ENCODE results near the gene IL10RA. TPM values are rescaled to one million over a fixed set of nuclear protein-coding genes. Genes with fewer than 3 reads are reported as not detected.

IL10RA gene
- total RNA-seq, 1 experiment from 2014 or later: not detected

DNA sequence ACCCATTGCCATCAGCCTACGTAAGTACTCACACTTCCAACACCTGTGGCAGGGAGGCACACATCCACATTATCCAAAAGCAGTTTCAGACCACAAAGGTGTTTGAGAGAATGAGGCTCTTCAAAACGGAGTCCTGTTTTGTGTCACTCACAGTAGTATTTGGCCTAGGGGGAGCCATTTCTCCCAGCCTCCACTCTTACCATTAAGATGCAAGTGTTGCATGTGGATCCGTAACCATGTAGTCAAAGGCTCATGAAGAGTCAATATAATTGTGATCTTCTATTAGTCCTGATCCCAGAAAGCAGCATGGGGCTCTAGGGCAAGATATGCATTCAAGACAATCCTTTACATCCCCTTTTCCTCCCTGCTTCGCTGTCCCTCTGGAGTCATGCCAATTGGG, 41.5 kb downstream of the IL10RA start:
- no TSS peak for BruUV-seq (replicated peaks)
- no peak overlapping the region for H3K9ac ChIP-seq (ENCODE audit: low read length)
- ATAC-seq (no peak), DNase-seq (no peak)
- ChIA-PET CTCF (no interaction called here), POLR2A (ENCODE audit: unreplicated experiment) (no interaction called here)
- no peak overlapping the region for H3K4me3 ChIP-seq (ENCODE audit: low read length)
- H2AFZ ChIP-seq (ENCODE audit: low read length): no peak overlapping the region
- no peaks in the 10 kb centered on the region for H3K9me3 ChIP-seq (ENCODE audit: low read length)
- no peaks in the 10 kb centered on the region for H3K36me3 ChIP-seq (ENCODE audit: low read depth, low read length)
- no peaks in the 10 kb centered on the region for H3K4me1 ChIP-seq (ENCODE audit: insufficient read depth, low read length)
- no peak overlapping the region for H3K4me2 ChIP-seq (ENCODE audit: low read length)
- no peaks in the 10 kb centered on the region for H4K20me1 ChIP-seq (ENCODE audit: low read length)
- no peak overlapping the region for H3K27ac ChIP-seq (ENCODE audit: low read length)
- no peaks in the 10 kb centered on the region for H3K79me2 ChIP-seq (ENCODE audit: low read length)
- H3K27me3 ChIP-seq (ENCODE audit: low read length): peaks cover 76% of the 10 kb centered on the region
- intact Hi-C loops (cut with micrococcal nuclease): no loop called here
- no peaks in the 10 kb centered on the region for H3K9me2 ChIP-seq (replicated peaks; ENCODE audit: low read length)
- TF ChIP-seq EZH2 (IDR thresholded peaks at IDR 0.05; ENCODE audit: low read length, unreplicated experiment): no peak
- TF ChIP-seq EZH2phosphoT487 (IDR thresholded peaks at IDR 0.05; ENCODE audit: borderline replicate concordance, low read length): no peak
- TF ChIP-seq, protein P1, sequence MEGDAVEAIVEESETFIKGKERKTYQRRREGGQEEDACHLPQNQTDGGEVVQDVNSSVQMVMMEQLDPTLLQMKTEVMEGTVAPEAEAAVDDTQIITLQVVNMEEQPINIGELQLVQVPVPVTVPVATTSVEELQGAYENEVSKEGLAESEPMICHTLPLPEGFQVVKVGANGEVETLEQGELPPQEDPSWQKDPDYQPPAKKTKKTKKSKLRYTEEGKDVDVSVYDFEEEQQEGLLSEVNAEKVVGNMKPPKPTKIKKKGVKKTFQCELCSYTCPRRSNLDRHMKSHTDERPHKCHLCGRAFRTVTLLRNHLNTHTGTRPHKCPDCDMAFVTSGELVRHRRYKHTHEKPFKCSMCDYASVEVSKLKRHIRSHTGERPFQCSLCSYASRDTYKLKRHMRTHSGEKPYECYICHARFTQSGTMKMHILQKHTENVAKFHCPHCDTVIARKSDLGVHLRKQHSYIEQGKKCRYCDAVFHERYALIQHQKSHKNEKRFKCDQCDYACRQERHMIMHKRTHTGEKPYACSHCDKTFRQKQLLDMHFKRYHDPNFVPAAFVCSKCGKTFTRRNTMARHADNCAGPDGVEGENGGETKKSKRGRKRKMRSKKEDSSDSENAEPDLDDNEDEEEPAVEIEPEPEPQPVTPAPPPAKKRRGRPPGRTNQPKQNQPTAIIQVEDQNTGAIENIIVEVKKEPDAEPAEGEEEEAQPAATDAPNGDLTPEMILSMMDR (conservative IDR thresholded peaks at IDR 0.05; ENCODE audit: low read depth, low read length): no peak; the same call in 1 of the 2 replicates
- H3F3A ChIP-seq (ENCODE audit: low read length, unreplicated experiment): no peaks in the 10 kb centered on the region

DNA sequence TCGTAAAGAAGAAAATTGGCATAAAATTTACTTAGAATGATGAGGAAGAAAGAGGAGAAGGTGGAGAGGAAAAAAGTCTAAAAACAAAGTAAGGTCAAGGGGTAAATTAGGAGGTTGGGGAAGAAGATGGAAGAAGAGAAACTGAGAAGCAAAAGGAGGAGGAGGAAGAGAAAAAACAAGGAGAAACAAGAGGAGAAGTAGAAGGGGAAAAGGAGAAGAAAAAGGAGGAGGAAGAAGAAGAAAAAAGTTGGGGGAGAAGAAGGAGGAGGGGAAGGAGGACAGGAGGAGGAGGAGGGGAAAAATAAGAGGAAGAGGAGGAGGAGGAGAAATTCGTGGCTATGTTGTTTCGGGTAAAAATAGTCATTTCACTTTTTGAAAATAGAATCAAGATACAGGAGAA, 42.4 kb downstream of the IL10RA start:
- intact Hi-C loops (cut with micrococcal nuclease): no loop called here
- H3K36me3 ChIP-seq (ENCODE audit: low read depth, low read length): no peaks in the 10 kb centered on the region
- no peak overlapping the region for H3K27ac ChIP-seq (ENCODE audit: low read length)
- no peak overlapping the region for H3K4me3 ChIP-seq (ENCODE audit: low read length)
- H3K4me1 ChIP-seq (ENCODE audit: insufficient read depth, low read length): no peaks in the 10 kb centered on the region
- H3K79me2 ChIP-seq (ENCODE audit: low read length): no peaks in the 10 kb centered on the region
- ChIA-PET POLR2A (ENCODE audit: unreplicated experiment) (no interaction called here), CTCF (no interaction called here)
- BruUV-seq (replicated peaks): no TSS peak
- no peaks in the 10 kb centered on the region for H3F3A ChIP-seq (ENCODE audit: low read length, unreplicated experiment)
- H3K4me2 ChIP-seq (ENCODE audit: low read length): no peak overlapping the region
- no peak overlapping the region for H2AFZ ChIP-seq (ENCODE audit: low read length)
- no peaks in the 10 kb centered on the region for H4K20me1 ChIP-seq (ENCODE audit: low read length)
- TF ChIP-seq, protein P1 (conservative IDR thresholded peaks at IDR 0.05; ENCODE audit: low read depth, low read length): no peak
- TF ChIP-seq EZH2phosphoT487 (IDR thresholded peaks at IDR 0.05; ENCODE audit: borderline replicate concordance, low read length) (no peak), EZH2 (IDR thresholded peaks at IDR 0.05; ENCODE audit: low read length, unreplicated experiment) (no peak)
- no peaks in the 10 kb centered on the region for H3K9me3 ChIP-seq (ENCODE audit: low read length)
- no peak for DNase-seq
- H3K27me3 ChIP-seq (ENCODE audit: low read length): peaks cover 84% of the 10 kb centered on the region
- no peak for ATAC-seq
- H3K9ac ChIP-seq (ENCODE audit: low read length): no peak overlapping the region
- no peaks in the 10 kb centered on the region for H3K9me2 ChIP-seq (replicated peaks; ENCODE audit: low read length)

DNA sequence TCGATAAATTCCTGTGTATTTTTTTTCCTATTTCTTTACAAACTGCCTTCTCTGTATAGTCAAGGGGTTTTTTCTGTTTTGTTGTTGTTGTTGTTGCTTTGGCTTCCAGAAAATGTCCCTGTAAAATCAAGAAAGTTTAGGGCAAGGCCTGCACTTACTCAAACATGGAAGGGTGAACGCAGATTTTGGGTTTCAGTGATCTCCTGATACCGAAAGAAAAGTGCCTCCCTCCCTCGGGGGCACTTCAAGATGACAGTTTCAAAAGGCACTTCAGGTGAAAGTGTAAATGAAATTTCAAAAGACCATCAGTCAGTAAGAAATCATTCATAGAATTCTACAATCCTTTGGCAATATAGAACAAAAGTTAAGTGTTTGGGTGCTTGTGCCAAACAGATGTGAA, 47.2 kb downstream of the IL10RA start:
- H3K27me3 ChIP-seq (ENCODE audit: low read length): peaks cover 96% of the 10 kb centered on the region
- H3K27ac ChIP-seq (ENCODE audit: low read length): no peak overlapping the region
- intact Hi-C loops (cut with micrococcal nuclease): no loop called here
- ATAC-seq (no peak), DNase-seq (no peak)
- POLR2A ChIA-PET (ENCODE audit: unreplicated experiment): no interaction called here
- no peak overlapping the region for H3K4me3 ChIP-seq (ENCODE audit: low read length)
- no peaks in the 10 kb centered on the region for H3K9me2 ChIP-seq (replicated peaks; ENCODE audit: low read length)
- no peaks in the 10 kb centered on the region for H4K20me1 ChIP-seq (ENCODE audit: low read length)
- no peak overlapping the region for H3K9ac ChIP-seq (ENCODE audit: low read length)
- H3K36me3 ChIP-seq (ENCODE audit: low read depth, low read length): no peaks in the 10 kb centered on the region
- no TSS peak for BruUV-seq (replicated peaks)
- H3K4me1 ChIP-seq (ENCODE audit: insufficient read depth, low read length): no peaks in the 10 kb centered on the region
- H3K9me3 ChIP-seq (ENCODE audit: low read length): no peaks in the 10 kb centered on the region
- H3F3A ChIP-seq (ENCODE audit: low read length, unreplicated experiment): no peaks in the 10 kb centered on the region
- H3K4me2 ChIP-seq (ENCODE audit: low read length): no peak overlapping the region
- TF ChIP-seq EZH2 (IDR thresholded peaks at IDR 0.05; ENCODE audit: low read length, unreplicated experiment) (no peak), EZH2phosphoT487 (IDR thresholded peaks at IDR 0.05; ENCODE audit: borderline replicate concordance, low read length) (no peak)
- TF ChIP-seq, protein P1 (conservative IDR thresholded peaks at IDR 0.05; ENCODE audit: low read depth, low read length): no peak
- no peak overlapping the region for H2AFZ ChIP-seq (ENCODE audit: low read length)
- no peaks in the 10 kb centered on the region for H3K79me2 ChIP-seq (ENCODE audit: low read length)
- CTCF ChIA-PET: no interaction called here
